ENCODE data around the gene FGD2. TPM values are rescaled to one million over a fixed set of nuclear protein-coding genes. Genes with fewer than 3 reads are reported as not detected.

Gene FGD2
- total RNA-seq, 2 experiments from 2014 or later = 1.4 to 1.6 TPM

DNA sequence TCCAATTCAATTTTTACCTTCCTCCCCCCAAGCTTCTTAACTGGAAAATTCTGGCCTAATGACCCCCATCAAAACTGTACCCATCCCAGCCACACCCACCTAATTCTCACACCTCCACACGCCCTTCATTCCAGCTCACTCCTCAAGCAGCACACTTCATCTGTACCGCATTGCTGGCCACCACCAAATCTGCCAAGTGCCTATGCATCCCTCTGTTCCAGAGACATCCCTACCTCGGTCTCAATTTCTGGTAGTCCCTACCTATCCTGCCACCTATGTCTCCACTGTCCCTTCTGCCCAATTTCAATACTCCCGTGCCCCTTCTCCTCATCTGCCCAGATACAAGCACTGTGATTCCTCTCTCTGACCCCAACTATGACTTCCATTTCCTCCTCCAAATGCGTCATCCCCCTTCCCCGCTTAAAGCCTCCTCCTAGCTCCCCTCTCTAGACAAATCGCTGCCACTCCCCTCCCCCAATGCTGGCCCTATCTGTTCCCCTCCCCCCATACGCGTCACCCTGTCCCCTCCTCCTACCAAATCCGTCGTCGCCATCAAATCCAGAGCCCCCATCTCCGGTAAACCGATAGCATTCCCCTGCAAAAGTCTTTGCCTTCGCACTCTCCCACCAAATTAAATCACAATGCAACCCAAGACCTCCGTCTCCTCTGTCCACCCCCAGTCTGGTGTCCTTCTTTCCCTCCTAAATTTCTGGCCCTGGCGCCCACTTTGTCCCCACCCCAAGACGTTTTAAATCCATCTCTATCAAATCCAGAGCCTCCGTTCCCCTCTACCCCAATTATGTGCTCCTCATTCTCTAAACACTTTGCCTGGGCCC, 20.7 kb upstream of the FGD2 start:
- DNase-seq (peak; percentile 82), ATAC-seq (peak; percentile 60)
- Mint-ChIP-seq H3K27ac (no peak overlapping the region), H3K27me3 (peaks cover 1% of the 10 kb centered on the region), H3K4me1 (ENCODE audit: low read depth) (peaks cover 26% of the 10 kb centered on the region), H3K36me3 (ENCODE audit: low read depth) (peaks cover 6% of the 10 kb centered on the region), H3K4me3 (no peak overlapping the region), H3K9me3 (no peaks in the 10 kb centered on the region)
- CTCF ChIA-PET = interaction anchor here (1.1 to 2.6 kb wide), 5 partner anchors 33 to 184 kb away, joined by 3 to 11 read pairs (median 8); partner anchors contain the start of genes C6orf89 and PPIL1
- intact Hi-C loops (cut with micrococcal nuclease) = loop anchor here (10.0 kb wide), 1 partner anchor 100 kb away; the partner anchor contains the start of gene C6orf89
- POLR2A ChIA-PET = interaction anchor here (0.6 to 3.0 kb wide), 17 partner anchors 9 to 387 kb away, joined by 3 to 15 read pairs (median 4); partner anchors contain the start of gene PPIL1
- TF ChIP-seq, protein P1, sequence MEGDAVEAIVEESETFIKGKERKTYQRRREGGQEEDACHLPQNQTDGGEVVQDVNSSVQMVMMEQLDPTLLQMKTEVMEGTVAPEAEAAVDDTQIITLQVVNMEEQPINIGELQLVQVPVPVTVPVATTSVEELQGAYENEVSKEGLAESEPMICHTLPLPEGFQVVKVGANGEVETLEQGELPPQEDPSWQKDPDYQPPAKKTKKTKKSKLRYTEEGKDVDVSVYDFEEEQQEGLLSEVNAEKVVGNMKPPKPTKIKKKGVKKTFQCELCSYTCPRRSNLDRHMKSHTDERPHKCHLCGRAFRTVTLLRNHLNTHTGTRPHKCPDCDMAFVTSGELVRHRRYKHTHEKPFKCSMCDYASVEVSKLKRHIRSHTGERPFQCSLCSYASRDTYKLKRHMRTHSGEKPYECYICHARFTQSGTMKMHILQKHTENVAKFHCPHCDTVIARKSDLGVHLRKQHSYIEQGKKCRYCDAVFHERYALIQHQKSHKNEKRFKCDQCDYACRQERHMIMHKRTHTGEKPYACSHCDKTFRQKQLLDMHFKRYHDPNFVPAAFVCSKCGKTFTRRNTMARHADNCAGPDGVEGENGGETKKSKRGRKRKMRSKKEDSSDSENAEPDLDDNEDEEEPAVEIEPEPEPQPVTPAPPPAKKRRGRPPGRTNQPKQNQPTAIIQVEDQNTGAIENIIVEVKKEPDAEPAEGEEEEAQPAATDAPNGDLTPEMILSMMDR (IDR thresholded peaks at IDR 0.05) = no peak

DNA sequence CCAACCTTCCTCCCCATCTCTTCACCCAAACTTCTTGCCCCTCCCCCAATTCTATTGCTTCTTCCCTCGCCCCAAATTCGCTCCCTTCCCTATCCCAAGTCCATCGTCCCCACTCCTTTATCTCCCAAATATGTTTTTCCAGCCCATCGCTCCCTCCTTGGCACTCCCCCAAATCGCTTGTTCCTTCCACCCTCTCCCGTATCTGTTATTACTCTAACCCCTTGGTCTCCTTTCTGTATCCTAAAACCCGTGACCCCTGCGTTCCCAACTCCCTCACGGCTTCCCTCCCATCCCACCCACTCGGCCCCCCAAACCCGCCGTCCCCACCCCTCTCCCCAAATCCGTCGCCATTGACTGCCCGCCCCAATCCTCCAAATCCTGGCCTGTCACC, 20.0 kb upstream of the FGD2 start:
- ChIA-PET POLR2A (interaction anchor here (0.6 to 3.0 kb wide), 19 partner anchors 9 to 387 kb away, joined by 3 to 15 read pairs (median 4); partner anchors contain the start of gene PPIL1), CTCF (interaction anchor here (1.1 to 3.4 kb wide), 8 partner anchors 34 to 225 kb away, joined by 3 to 31 read pairs (median 7); partner anchors contain the start of genes C6orf89 and PPIL1)
- Mint-ChIP-seq H3K27ac (no peak overlapping the region), H3K9me3 (no peaks in the 10 kb centered on the region), H3K27me3 (peaks cover 1% of the 10 kb centered on the region), H3K36me3 (ENCODE audit: low read depth) (peaks cover 6% of the 10 kb centered on the region), H3K4me1 (ENCODE audit: low read depth) (peaks cover 22% of the 10 kb centered on the region), H3K4me3 (no peak overlapping the region)
- intact Hi-C loops (cut with micrococcal nuclease) = loop anchor here (10.0 kb wide), 1 partner anchor 101 kb away; the partner anchor contains the start of gene C6orf89
- TF ChIP-seq, protein P1 (IDR thresholded peaks at IDR 0.05) = no peak
- ATAC-seq (no peak), DNase-seq (no peak)

DNA sequence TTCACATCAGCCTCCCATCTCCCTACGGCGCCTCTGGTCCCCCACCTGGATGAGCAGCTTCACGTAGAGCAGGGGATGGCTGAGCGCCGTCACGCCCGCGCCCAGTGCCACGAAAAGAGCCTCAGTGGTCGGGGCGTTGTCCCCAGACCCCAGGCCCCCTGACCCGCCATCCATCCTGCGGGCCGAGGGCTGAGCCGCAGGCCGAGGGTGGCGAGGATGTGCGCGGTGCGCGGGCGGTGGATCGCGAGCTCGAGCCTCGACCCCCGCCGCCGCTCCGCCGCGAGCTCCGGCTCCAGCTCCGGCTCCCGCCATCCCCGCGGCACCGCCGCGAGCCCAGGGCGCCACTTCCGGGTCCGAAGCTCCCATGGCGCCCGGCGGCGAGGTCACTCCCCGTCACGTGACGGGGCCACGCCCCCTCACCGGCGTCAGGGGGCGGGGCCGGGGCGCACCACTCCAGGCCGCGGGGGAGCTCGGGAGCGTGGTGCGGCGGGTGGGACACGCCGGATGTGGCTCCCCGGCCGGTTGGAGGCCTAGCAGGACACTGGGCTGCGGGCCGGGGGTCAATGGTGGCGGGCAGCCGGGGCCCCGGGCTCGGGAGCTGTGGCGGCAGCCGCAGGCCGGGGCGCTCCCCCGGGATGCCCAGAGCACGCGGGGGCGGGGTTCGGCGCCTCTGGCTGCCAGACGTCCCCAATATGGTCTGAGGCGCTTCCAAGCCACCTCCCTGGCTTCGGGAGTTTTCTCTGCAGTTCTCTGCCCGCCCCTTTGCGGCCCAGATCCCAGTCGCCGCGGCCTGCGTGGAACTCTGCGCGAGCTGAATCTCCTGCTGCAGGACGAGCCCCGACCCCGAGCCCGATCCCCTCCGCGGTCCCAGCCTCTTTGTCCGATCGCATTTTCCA, 19.4 kb upstream of the FGD2 start, which contains the start of gene MTCH1:
Gene MTCH1, minus strand, starts transcription at position 389 of the 896 bp plus-strand sequence. Its CDS starts 23 bp downstream, at position 366.
- peaks cover 1% of the 10 kb centered on the region for H3K27me3 Mint-ChIP-seq
- H3K4me3 Mint-ChIP-seq = peak within 1 kb of the TSS; percentile 99
- intact Hi-C loops (cut with micrococcal nuclease) = loop anchor here (10.0 kb wide), 1 partner anchor 101 kb away; the partner anchor contains the start of gene C6orf89
- peak within 1 kb of the TSS; percentile 95 for H3K27ac Mint-ChIP-seq
- ChIA-PET POLR2A (interaction anchor here (0.6 to 3.0 kb wide), 23 partner anchors 8 to 388 kb away, joined by 3 to 15 read pairs (median 4); partner anchors contain the start of genes C6orf89, PPIL1, TBC1D22B and TMEM217), CTCF (interaction anchor here (1.1 to 3.4 kb wide), 8 partner anchors 33 to 224 kb away, joined by 3 to 31 read pairs (median 7); partner anchors contain the start of genes C6orf89 and PPIL1)
- H3K4me1 Mint-ChIP-seq (ENCODE audit: low read depth) = peaks cover 17% of the 10 kb centered on the region
- TF ChIP-seq, protein P1 (IDR thresholded peaks at IDR 0.05) = no peak
- no peaks in the 10 kb centered on the region for H3K9me3 Mint-ChIP-seq
- peaks cover 6% of the 10 kb centered on the region for H3K36me3 Mint-ChIP-seq (ENCODE audit: low read depth)
- DNase-seq = peak; percentile 85
- ATAC-seq = peak; percentile 82

DNA sequence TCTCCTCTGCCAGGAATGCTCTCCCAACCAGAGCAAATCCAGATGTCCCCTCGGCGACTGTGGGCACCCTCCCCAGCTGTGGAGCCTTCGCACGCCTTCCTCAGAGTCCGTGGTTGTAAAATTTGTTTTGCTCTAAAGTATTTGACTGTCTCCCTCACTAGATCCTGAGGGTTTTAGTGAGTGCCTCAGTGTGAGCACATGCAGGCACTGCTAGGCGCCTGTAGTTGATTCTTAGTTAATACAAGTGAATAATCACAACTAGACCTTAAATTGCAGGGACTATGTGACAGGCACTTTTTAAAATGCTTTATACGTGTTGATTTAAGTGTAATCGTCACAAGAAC, 18.8 kb upstream of the FGD2 start:
- DNase-seq = no peak
- TF ChIP-seq, protein P1 (IDR thresholded peaks at IDR 0.05) = no peak

More for the DNA sequence above, 18.8 kb upstream of the FGD2 start:
- Mint-ChIP-seq H3K4me3 (peak overlapping the region; percentile 99), H3K27ac (peak overlapping the region; percentile 95), H3K9me3 (no peaks in the 10 kb centered on the region), H3K36me3 (ENCODE audit: low read depth) (peaks cover 4% of the 10 kb centered on the region), H3K27me3 (peaks cover 1% of the 10 kb centered on the region), H3K4me1 (ENCODE audit: low read depth) (peaks cover 12% of the 10 kb centered on the region)
- intact Hi-C loops (cut with micrococcal nuclease) = loop anchor here (10.0 kb wide), 1 partner anchor 102 kb away; the partner anchor contains the start of gene C6orf89
- ChIA-PET POLR2A (interaction anchor here (0.6 to 3.0 kb wide), 12 partner anchors 11 to 271 kb away, joined by 3 to 15 read pairs (median 4); partner anchors contain the start of genes C6orf89, PPIL1, TBC1D22B and TMEM217), CTCF (interaction anchor here (0.6 to 3.4 kb wide), 8 partner anchors 32 to 224 kb away, joined by 3 to 31 read pairs (median 7); partner anchors contain the start of genes C6orf89 and PPIL1)
- no peak for ATAC-seq
